Fibroblast of lung (primary cell): ENCODE results near the gene TSPAN31. TPM values are rescaled to one million over a fixed set of nuclear protein-coding genes. Genes with fewer than 3 reads are reported as not detected.
A peak's percentile ranks its signal among the peaks of the same experiment; 100 is the strongest.

Source experiments
- DNase-seq, 2 donors: peaks; one replicate each; pipeline versions ENCODE4 v3.0.0 to v3.0.0-alpha.2; 2010; ENCODE audit warnings: low read depth in 2 of 2
- H2AFZ ChIP-seq: 2 replicates; pipeline ENCODE4 v1.5.1; 2012; ENCODE audit warnings: low read length, control low read depth, inconsistent platforms
- H3K27ac ChIP-seq: 2 replicates; pipeline ENCODE4 v1.5.1; 2011; ENCODE audit warnings: low read length, control low read depth; ENCODE audit not compliant: insufficient read depth
- H3K27me3 ChIP-seq: 2 replicates; pipeline ENCODE4 v1.5.1; 2011; ENCODE audit warnings: mild to moderate bottlenecking, low read length; ENCODE audit not compliant: control insufficient read depth, insufficient read depth
- H3K36me3 ChIP-seq: 2 replicates; pipeline ENCODE4 v1.5.1; 2011; ENCODE audit warnings: low read length; ENCODE audit not compliant: control insufficient read depth, insufficient read depth
- H3K4me1 ChIP-seq: 2 replicates; pipeline ENCODE4 v1.5.1; 2011; ENCODE audit warnings: low read length; ENCODE audit not compliant: control insufficient read depth, insufficient read depth; ENCODE audit errors: extremely low read depth
- H3K4me2 ChIP-seq: 2 replicates; pipeline ENCODE4 v1.5.1; 2011; ENCODE audit warnings: low read length, control low read depth; ENCODE audit not compliant: insufficient read depth; ENCODE audit errors: extremely low read depth
- H3K4me3 ChIP-seq, 4 experiments: fragments of 200-600 bp in 1 of 4; sonication (generic) in 1 of 4; replicated peaks in 1 of 4; 2 replicates each; pipeline ENCODE4 v1.5.1; 2011 to 2016; ENCODE audit warnings: low read length in 4 of 4, low read depth in 3 of 4, mild to moderate bottlenecking in 3 of 4, control low read depth in 2 of 4, inconsistent platforms in 1 of 4, mixed read lengths in 1 of 4; ENCODE audit not compliant: insufficient read depth in 1 of 4; ENCODE audit errors: control extremely low read depth in 1 of 4
- H3K79me2 ChIP-seq: 2 replicates; pipeline ENCODE4 v1.5.1; 2012; ENCODE audit warnings: mild to moderate bottlenecking, low read length, inconsistent platforms; ENCODE audit not compliant: control insufficient read depth, insufficient read depth
- H3K9ac ChIP-seq: 2 replicates; pipeline ENCODE4 v1.5.1; 2011; ENCODE audit warnings: mild to moderate bottlenecking, low read length, control low read depth; ENCODE audit not compliant: insufficient read depth
- H3K9me3 ChIP-seq: 2 replicates; pipeline ENCODE4 v1.5.1; 2012; ENCODE audit warnings: low read depth, low read length; ENCODE audit not compliant: control insufficient read depth, insufficient read depth
- H4K20me1 ChIP-seq: 2 replicates; pipeline ENCODE4 v1.5.1; 2011; ENCODE audit warnings: low read length; ENCODE audit not compliant: control insufficient read depth, insufficient read depth; ENCODE audit errors: extremely low read depth
- EZH2 ChIP-seq: IDR thresholded peaks from 2 replicates; pipeline ENCODE4 v1.5.1; 2012; ENCODE audit warnings: low read length, control low read depth, mild to moderate bottlenecking; ENCODE audit errors: missing control alignments
- polyA plus RNA-seq, 2 donors: library from polyadenylated mRNA; depleted of rRNA in 1 of 2; stranded (reverse) in 1 of 2; unstranded in 1 of 2; fragments of >200 nt; gene quantifications; 2 replicates each; pipeline ENCODE4 v1.2.1, GENCODE V29; 2011 to 2012; ENCODE audit warnings: missing spikeins in 1 of 2
- total RNA-seq: library from RNA; depleted of rRNA; stranded (reverse); fragments of >200 nt; gene quantifications from 2 replicates; pipeline ENCODE4 v1.2.1, GENCODE V29; 2014
- TF ChIP-seq, protein P1 (sequence below), 2 donors: IDR thresholded peaks in 1 of 2; conservative IDR thresholded peaks in 1 of 2; 1 replicate in 1 of 2; 2 replicates in 1 of 2; pipeline ENCODE4 v1.5.1; 2011 to 2012; ENCODE audit warnings: low read length in 2 of 2, control low read depth in 1 of 2, inconsistent platforms in 1 of 2, low read depth in 1 of 2, mild to moderate bottlenecking in 1 of 2

Gene TSPAN31
- total and polyA plus RNA-seq, 2 donors (not counting 1 experiment from before 2014, with no cell fraction given) = 53.6 to 99.6 TPM

DNA sequence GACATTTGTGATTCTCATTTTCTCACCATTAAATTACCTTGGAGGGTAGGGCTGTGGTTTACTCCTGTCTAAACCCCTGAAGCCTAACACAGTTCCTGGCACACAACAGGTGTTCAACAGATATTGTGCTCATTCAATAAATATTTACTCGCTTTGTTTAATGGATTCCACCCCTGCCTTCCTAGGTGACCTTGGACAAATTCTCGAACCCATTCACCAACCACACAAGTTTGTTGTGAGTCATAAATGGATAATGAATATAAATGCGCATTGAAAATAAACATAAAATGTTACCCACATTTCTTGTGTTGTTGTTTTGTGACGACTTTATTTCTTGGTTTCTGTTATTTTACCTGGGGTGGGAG lies 37.4 kb downstream of the TSPAN31 start:
- H3K4me1 ChIP-seq = no peaks in the 10 kb centered on the region
- TF ChIP-seq EZH2 = no peak
- TF ChIP-seq, protein P1, sequence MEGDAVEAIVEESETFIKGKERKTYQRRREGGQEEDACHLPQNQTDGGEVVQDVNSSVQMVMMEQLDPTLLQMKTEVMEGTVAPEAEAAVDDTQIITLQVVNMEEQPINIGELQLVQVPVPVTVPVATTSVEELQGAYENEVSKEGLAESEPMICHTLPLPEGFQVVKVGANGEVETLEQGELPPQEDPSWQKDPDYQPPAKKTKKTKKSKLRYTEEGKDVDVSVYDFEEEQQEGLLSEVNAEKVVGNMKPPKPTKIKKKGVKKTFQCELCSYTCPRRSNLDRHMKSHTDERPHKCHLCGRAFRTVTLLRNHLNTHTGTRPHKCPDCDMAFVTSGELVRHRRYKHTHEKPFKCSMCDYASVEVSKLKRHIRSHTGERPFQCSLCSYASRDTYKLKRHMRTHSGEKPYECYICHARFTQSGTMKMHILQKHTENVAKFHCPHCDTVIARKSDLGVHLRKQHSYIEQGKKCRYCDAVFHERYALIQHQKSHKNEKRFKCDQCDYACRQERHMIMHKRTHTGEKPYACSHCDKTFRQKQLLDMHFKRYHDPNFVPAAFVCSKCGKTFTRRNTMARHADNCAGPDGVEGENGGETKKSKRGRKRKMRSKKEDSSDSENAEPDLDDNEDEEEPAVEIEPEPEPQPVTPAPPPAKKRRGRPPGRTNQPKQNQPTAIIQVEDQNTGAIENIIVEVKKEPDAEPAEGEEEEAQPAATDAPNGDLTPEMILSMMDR (conservative IDR thresholded peaks at IDR 0.05 in 1 of 2, IDR thresholded peaks at IDR 0.05 in 1 of 2; ENCODE audit: low read depth in 1 of 2, low read length in 2 of 2) = no peak
- no peak overlapping the region for H3K4me2 ChIP-seq
- H3K4me3 ChIP-seq = peak overlapping the region in 1 of 4 experiments; percentile 100
- H3K9me3 ChIP-seq = no peaks in the 10 kb centered on the region
- H4K20me1 ChIP-seq = no peaks in the 10 kb centered on the region
- H3K27ac ChIP-seq = no peak overlapping the region
- H3K9ac ChIP-seq = no peak overlapping the region
- no peaks in the 10 kb centered on the region for H3K27me3 ChIP-seq
- DNase-seq = no peak
- no peak overlapping the region for H2AFZ ChIP-seq
- peaks cover 3% of the 10 kb centered on the region for H3K36me3 ChIP-seq
- peaks cover 16% of the 10 kb centered on the region for H3K79me2 ChIP-seq

DNA sequence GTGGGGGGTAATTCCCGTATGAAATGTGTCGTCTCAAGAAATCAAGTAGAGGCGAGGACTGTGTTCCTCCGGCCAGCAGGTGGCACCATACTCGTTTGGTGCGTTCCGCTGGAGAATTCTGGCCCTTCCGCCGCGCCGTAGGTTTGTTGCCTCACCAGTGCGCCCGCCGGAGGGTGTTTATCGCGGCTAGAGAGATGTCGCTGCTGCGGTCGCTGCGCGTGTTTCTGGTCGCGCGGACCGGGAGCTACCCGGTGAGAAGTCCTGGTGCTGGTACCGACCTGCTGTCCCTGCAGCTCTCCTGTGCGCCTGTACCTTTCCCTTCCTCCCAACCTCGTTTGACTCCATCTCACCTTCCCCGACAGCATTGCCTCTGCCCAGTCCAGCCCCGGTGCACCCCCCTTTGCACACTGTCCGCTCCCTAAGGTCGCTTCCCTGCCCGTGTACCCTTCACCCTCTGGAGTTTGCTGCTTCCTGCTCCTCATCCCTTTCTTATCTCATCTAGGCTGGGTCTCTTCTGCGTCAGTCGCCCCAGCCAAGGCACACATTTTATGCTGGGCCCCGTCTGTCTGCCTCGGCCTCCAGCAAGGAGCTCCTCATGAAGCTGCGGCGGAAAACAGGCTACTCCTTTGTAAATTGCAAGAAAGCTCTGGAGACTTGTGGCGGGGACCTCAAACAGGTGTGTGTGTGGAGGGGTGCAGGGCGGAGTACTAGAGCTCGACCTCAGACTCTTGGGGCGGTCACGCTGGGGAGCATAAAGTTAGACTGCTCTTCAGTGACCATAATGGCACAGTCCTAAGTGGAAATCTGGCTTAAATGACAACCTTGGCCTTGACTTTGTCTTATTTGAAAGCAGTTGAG lies 38.0 kb downstream of the TSPAN31 start, which contains the start of gene TSFM:
TSFM (plus strand) TSS at position 180 of the 858 bp plus-strand sequence; CDS start at position 195, 15 bp downstream.
- Histone ChIP-seq H2AFZ (peak within 1 kb of the TSS; percentile 81), H3K36me3 (peaks cover 3% of the 10 kb centered on the region), H3K9ac (peak within 1 kb of the TSS; percentile 72), H3K27me3 (no peaks in the 10 kb centered on the region), H3K79me2 (peaks cover 16% of the 10 kb centered on the region), H3K27ac (peak within 1 kb of the TSS; percentile 64), H3K4me1 (no peaks in the 10 kb centered on the region), H3K9me3 (no peaks in the 10 kb centered on the region), H3K4me2 (peak within 1 kb of the TSS; percentile 99), H3K4me3 (peak within 1 kb of the TSS; percentile 91 to 100 (median 93)), H4K20me1 (no peaks in the 10 kb centered on the region)
- peak; percentile 92 to 94 for DNase-seq
- TF ChIP-seq, protein P1 (conservative IDR thresholded peaks at IDR 0.05 in 1 of 2, IDR thresholded peaks at IDR 0.05 in 1 of 2; ENCODE audit: low read depth in 1 of 2, low read length in 2 of 2) = peak; percentile 88 to 89
- no peak for TF ChIP-seq EZH2

DNA sequence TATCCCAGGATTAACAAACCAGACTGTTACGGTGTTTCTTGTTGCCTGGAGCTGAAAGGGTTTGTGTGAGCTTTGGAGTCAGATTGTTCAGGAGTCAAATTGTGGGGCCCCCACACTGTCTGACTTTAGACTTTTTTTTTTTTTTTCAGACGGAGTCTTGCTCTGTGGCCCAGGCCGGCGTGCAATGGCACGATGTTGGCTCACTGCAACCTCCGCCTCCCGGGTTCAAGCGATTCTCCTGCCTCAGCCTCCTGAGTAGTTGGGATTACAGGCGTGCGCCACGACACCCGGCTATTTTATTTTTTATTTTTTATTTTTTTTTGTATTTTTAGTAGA lies 38.6 kb downstream of the TSPAN31 start:
- Histone ChIP-seq H3K4me1 (no peaks in the 10 kb centered on the region), H3K27ac (peak overlapping the region; percentile 64), H3K9ac (peak overlapping the region; percentile 72), H3K9me3 (no peaks in the 10 kb centered on the region), H3K27me3 (no peaks in the 10 kb centered on the region), H4K20me1 (no peaks in the 10 kb centered on the region), H3K4me3 (peak overlapping the region; percentile 91 to 100 (median 93)), H3K79me2 (peaks cover 16% of the 10 kb centered on the region), H2AFZ (no peak overlapping the region), H3K36me3 (peaks cover 3% of the 10 kb centered on the region), H3K4me2 (peak overlapping the region; percentile 99)
- DNase-seq = no peak
- TF ChIP-seq EZH2 = no peak
- TF ChIP-seq, protein P1 (conservative IDR thresholded peaks at IDR 0.05 in 1 of 2, IDR thresholded peaks at IDR 0.05 in 1 of 2; ENCODE audit: low read depth in 1 of 2, low read length in 2 of 2) = no peak
